A549 (cell line): Measurements from ENCODE around the gene ANKS1B. TPM values are rescaled to one million over a fixed set of nuclear protein-coding genes. Genes with fewer than 3 reads are reported as not detected.
A peak's percentile ranks its signal among the peaks of the same experiment; 100 is the strongest.

Experiments
- ATAC-seq, 2 experiments: fragments of 200-7000 bp in 1 of 2; fragments of >200 bp in 1 of 2; cut with Nextera tagmentation in 1 of 2; cut with Tn5 transposase in 1 of 2; 3 replicates each; pipeline versions ENCODE4 v1.8.0 to v1.9.1; 2018 to 2020; ENCODE audit warnings: mild to moderate bottlenecking in 1 of 2, moderate library complexity in 1 of 2
- CTCF ChIA-PET: fragments of 300-600 bp; sonication (Branson Sonifier 250); formaldehyde crosslinking; extraction: SDS; loops from one replicate; lab custom pipeline; 2021; ENCODE audit warnings: antibody characterized with exemption, inconsistent platforms; lab: Yijun Ruan, JAX
- POLR2A ChIA-PET: fragments of 350-600 bp; formaldehyde crosslinking; extraction: SDS; loops from one replicate; lab custom pipeline; 2021; ENCODE audit warnings: antibody characterized with exemption, inconsistent platforms; lab: Yijun Ruan, JAX
- DNase-seq, 2 experiments: peaks; one replicate each; pipeline versions ENCODE4 v3.0.0 to v3.0.0-alpha.2; 2011 to 2016; ENCODE audit warnings: low read depth in 1 of 2, low spot score in 1 of 2
- FAIRE-seq: peaks from 2 replicates; lab custom pipeline; 2011; peaks lifted over from hg19 to GRCh38; lab: Jason Lieb, UNC
- H3K27ac ChIP-seq, 2 experiments: fragments of >200 bp; sonication (Bioruptor Twin); formaldehyde crosslinking; 3 replicates each; pipeline ENCODE4 v1.5.1; 2016 to 2017
- H3K4me1 ChIP-seq: fragments of >200 bp; sonication (Bioruptor Twin); formaldehyde crosslinking; 3 replicates; pipeline ENCODE4 v1.6.1; 2016
- H3K4me2 ChIP-seq: fragments of >200 bp; sonication (Bioruptor Twin); formaldehyde crosslinking; 3 replicates; pipeline ENCODE4 v1.6.1; 2016
- H3K4me3 ChIP-seq: fragments of >200 bp; sonication (Bioruptor Twin); formaldehyde crosslinking; 3 replicates; pipeline ENCODE4 v1.5.1; 2016
- H3K9me3 ChIP-seq: fragments of >200 bp; sonication (Bioruptor Twin); formaldehyde crosslinking; 3 replicates; pipeline ENCODE4 v1.6.1; 2016
- BCL3 ChIP-seq: fragments of >200 bp; sonication (Bioruptor Twin); formaldehyde crosslinking; IDR thresholded peaks from 3 replicates; pipeline ENCODE4 v1.6.1; 2016
- CHD4 ChIP-seq: fragments of 200-600 bp; sonication (generic); IDR thresholded peaks from 2 replicates; pipeline ENCODE4 v1.6.1; 2016; ENCODE audit warnings: antibody characterized with exemption, mild to moderate bottlenecking, borderline replicate concordance
- CTCF ChIP-seq: fragments of >200 bp; sonication (Bioruptor Twin); formaldehyde crosslinking; IDR thresholded peaks from 3 replicates; pipeline ENCODE4 v1.5.1; 2016
- E2F6 ChIP-seq: IDR thresholded peaks from 2 replicates; pipeline ENCODE4 v1.6.1; 2012; ENCODE audit warnings: low read depth, borderline replicate concordance
- EP300 ChIP-seq, 2 experiments: fragments of >200 bp; sonication (Bioruptor Twin); formaldehyde crosslinking; IDR thresholded peaks; 2 replicates in 1 of 2; 3 replicates in 1 of 2; pipeline ENCODE4 v1.6.1; 2016 to 2017
- ESRRA ChIP-seq: fragments of 150-350 bp; IDR thresholded peaks from 2 replicates; pipeline ENCODE4 v1.6.1; 2014; ENCODE audit warnings: mild to moderate bottlenecking, low read length, borderline replicate concordance
- FOSL2 ChIP-seq, 2 experiments: fragments of 450-650 bp in 1 of 2; fragments of >200 bp in 1 of 2; sonication (Bioruptor Twin) in 1 of 2; formaldehyde crosslinking; IDR thresholded peaks; 2 replicates each; pipeline versions ENCODE4 v1.5.0 to v1.6.1; 2016 to 2020; ENCODE audit warnings: mild to moderate bottlenecking in 1 of 2, moderate library complexity in 1 of 2
- GATA3 ChIP-seq: IDR thresholded peaks from 2 replicates; pipeline ENCODE4 v1.6.1; 2012; ENCODE audit warnings: borderline replicate concordance
- HDAC2 ChIP-seq: fragments of 200-600 bp; sonication (generic); IDR thresholded peaks from 2 replicates; pipeline ENCODE4 v1.6.1; 2016
- HES2 ChIP-seq: fragments of >200 bp; sonication (Bioruptor Twin); formaldehyde crosslinking; IDR thresholded peaks from 2 replicates; pipeline ENCODE4 v1.6.1; 2016
- HOXB5 ChIP-seq: fragments of 250-450 bp; sonication (Bioruptor Pico); IDR thresholded peaks from 2 replicates; pipeline ENCODE4 v1.5.0; 2020; ENCODE audit warnings: mild to moderate bottlenecking, moderate library complexity
- JUNB ChIP-seq: fragments of >200 bp; sonication (Bioruptor Twin); formaldehyde crosslinking; IDR thresholded peaks from 2 replicates; pipeline ENCODE4 v1.6.1; 2016
- KDM1A ChIP-seq: fragments of 200-600 bp; sonication (generic); IDR thresholded peaks from 2 replicates; pipeline ENCODE4 v1.6.1; 2016; ENCODE audit warnings: low read depth, mild to moderate bottlenecking
- MYC ChIP-seq: IDR thresholded peaks from 2 replicates; pipeline ENCODE4 v1.6.1; 2012; ENCODE audit warnings: mild to moderate bottlenecking, inconsistent platforms, low read length, improper control_type of control experiment, borderline replicate concordance
- NFE2L2 ChIP-seq: fragments of 150-350 bp; conservative IDR thresholded peaks from 2 replicates; pipeline ENCODE4 v1.6.1; 2014; ENCODE audit warnings: low read length
- NPAS2 ChIP-seq: fragments of 250-450 bp; sonication (Bioruptor Pico); IDR thresholded peaks from 2 replicates; pipeline ENCODE4 v1.8.0; 2022; ENCODE audit warnings: mild to moderate bottlenecking, moderate library complexity, borderline replicate concordance
- PHF8 ChIP-seq: fragments of 200-600 bp; sonication (generic); IDR thresholded peaks from 2 replicates; pipeline ENCODE4 v1.6.1; 2016; ENCODE audit warnings: low read depth, mild to moderate bottlenecking, antibody characterized with exemption, moderate library complexity, borderline replicate concordance
- RAD21 ChIP-seq, 2 experiments: fragments of >200 bp in 1 of 2; sonication (Bioruptor Twin) in 1 of 2; formaldehyde crosslinking in 1 of 2; IDR thresholded peaks in 1 of 2; conservative IDR thresholded peaks in 1 of 2; 2 replicates in 1 of 2; 3 replicates in 1 of 2; pipeline ENCODE4 v1.6.1; 2012 to 2018; ENCODE audit warnings: inconsistent platforms in 1 of 2
- RARB ChIP-seq: fragments of 250-450 bp; sonication (Bioruptor Pico); IDR thresholded peaks from 2 replicates; pipeline ENCODE4 v1.8.0; 2021; ENCODE audit warnings: mild to moderate bottlenecking, moderate library complexity
- REST ChIP-seq: fragments of 200-600 bp; sonication (generic); IDR thresholded peaks from 2 replicates; pipeline ENCODE4 v1.6.1; 2016; ENCODE audit warnings: antibody characterized with exemption, mild to moderate bottlenecking, moderate library complexity
- SMC3 ChIP-seq: fragments of >200 bp; sonication (Bioruptor Twin); formaldehyde crosslinking; IDR thresholded peaks from 3 replicates; pipeline ENCODE4 v1.6.1; 2018; ENCODE audit warnings: inconsistent platforms
- TP53 ChIP-seq: fragments of 250-450 bp; sonication (Bioruptor Pico); IDR thresholded peaks from 2 replicates; pipeline ENCODE4 v1.5.0; 2021; ENCODE audit warnings: mild to moderate bottlenecking, moderate library complexity
- USF2 ChIP-seq: fragments of 450-650 bp; IDR thresholded peaks from 2 replicates; pipeline ENCODE4 v1.6.1; 2014; ENCODE audit warnings: antibody characterized with exemption
- ZSCAN20 ChIP-seq: fragments of 250-450 bp; sonication (Bioruptor Pico); IDR thresholded peaks from 2 replicates; pipeline ENCODE4 v1.8.0; 2022; ENCODE audit warnings: mild to moderate bottlenecking, moderate library complexity
- WGBS: methylation state at CpG from one replicate; pipeline ENCODE4 v1.1.6; 2017; ENCODE audit errors: missing lambda C conversion rate; 5-methylcytosine and 5-hydroxymethylcytosine counted together
- polyA plus RNA-seq, 4 experiments: library from polyadenylated mRNA; depleted of rRNA in 3 of 4; stranded (reverse); fragments of >200 nt; fragmentation: RNase III in 1 of 4; extraction: RNeasy Plus Mini Kit Qiagen cat#74134 plus additional on column Dnase treatment in 1 of 4; gene quantifications; 2 replicates in 3 of 4; 3 replicates in 1 of 4; pipeline ENCODE4 v1.2.3, GENCODE V29; 2011 to 2017

Gene ANKS1B
- polyA plus RNA-seq, 2 of the 4 experiments (the other 2 are of a cell fraction): 1.5 to 2.2 TPM

GRCh38 chr12:99387661-99388060 lies 597.1 kb downstream of the ANKS1B start (continued):
- TF ChIP-seq RARB (CRISPR knock-in tag): no peak
- TF ChIP-seq GATA3: no peak
- no peak for TF ChIP-seq PHF8
- no peak for TF ChIP-seq TP53
- TF ChIP-seq E2F6: no peak

- WGBS: 0% methylated on average over 2 of the region's 2 CpGs
- no peak overlapping the region for H3K4me3 ChIP-seq
- H3K4me1 ChIP-seq: no peaks in the 10 kb centered on the region
- TF ChIP-seq CTCF (peak; percentile 57), ESRRA (no peak), TP53 (no peak), SMC3 (peak; percentile 54), GATA3 (no peak), NPAS2 (CRISPR knock-in tag) (no peak), RAD21 (conservative IDR thresholded peaks at IDR 0.05 in 1 of 2, IDR thresholded peaks at IDR 0.05 in 1 of 2) (peak; percentile 63 to 79), FOSL2 (IDR thresholded peaks at IDR 0.05) (no peak), FOSL2 (CRISPR knock-in tag; IDR thresholded peaks at IDR 0.05) (no peak)
- ChIA-PET POLR2A (no interaction called here), CTCF (interaction anchor here (0.7 to 7.3 kb wide), 6 partner anchors 56 to 344 kb away, joined by 3 to 51 read pairs (median 3); no protein-coding TSS in a partner anchor)
- no peak overlapping the region for H3K27ac ChIP-seq
- peak; percentile 13 to 69 for DNase-seq
- H3K4me2 ChIP-seq: no peak overlapping the region
- peak; percentile 80 for FAIRE-seq
- H3K9me3 ChIP-seq: no peaks in the 10 kb centered on the region
- peak; percentile 78 to 89 for ATAC-seq
Observed at GRCh38 chr12:99386907-99387306, 597.8 kb downstream of the ANKS1B start.

GRCh38 chr12:99383258-99383657 lies 601.5 kb downstream of the ANKS1B start:
- POLR2A ChIA-PET: no interaction called here
- TF ChIP-seq KDM1A (no peak), HDAC2 (no peak)
- no peak overlapping the region for H3K27ac ChIP-seq
- ATAC-seq (no peak), DNase-seq (no peak), FAIRE-seq (no peak)
- no peaks in the 10 kb centered on the region for H3K9me3 ChIP-seq
- no peak overlapping the region for H3K4me3 ChIP-seq
- WGBS: 43% methylated on average over 4 of the region's 4 CpGs
- CTCF ChIA-PET: interaction anchor here (0.6 to 2.4 kb wide), 5 partner anchors 8 to 689 kb away, joined by 3 to 8 read pairs (median 6); no protein-coding TSS in a partner anchor
- H3K4me1 ChIP-seq: no peaks in the 10 kb centered on the region
- no peak overlapping the region for H3K4me2 ChIP-seq

GRCh38 chr12:99381992-99382391 lies 602.7 kb downstream of the ANKS1B start:
- Histone ChIP-seq H3K4me1 (no peaks in the 10 kb centered on the region), H3K4me3 (no peak overlapping the region), H3K9me3 (no peaks in the 10 kb centered on the region), H3K27ac (no peak overlapping the region), H3K4me2 (no peak overlapping the region)
- POLR2A ChIA-PET: no interaction called here
- ATAC-seq (no peak), DNase-seq (no peak), FAIRE-seq (peak; percentile 32)
- CTCF ChIA-PET: interaction anchor here (1.4 to 2.4 kb wide), 2 partner anchors 277 to 339 kb away, joined by 3 to 8 read pairs; no protein-coding TSS in a partner anchor
- WGBS: 4% methylated on average over 2 of the region's 2 CpGs
- TF ChIP-seq MYC (no peak), BCL3 (no peak), HOXB5 (CRISPR knock-in tag) (no peak), ZSCAN20 (CRISPR knock-in tag) (no peak), HES2 (no peak), CHD4 (no peak), USF2 (no peak), JUNB (no peak), REST (no peak), EP300 (IDR thresholded peaks at IDR 0.05) (no peak), NFE2L2 (no peak)
